Measurements from ENCODE around the gene ANXA4. TPM values are rescaled to one million over a fixed set of nuclear protein-coding genes. Genes with fewer than 3 reads are reported as not detected.
"Not testable (repeated sequence)": the region's sequence is repeated elsewhere in the genome, so short reads cannot be mapped to it uniquely, and the experiment has no call there.

ANXA4 gene
- total RNA-seq, 1 experiment from 2014 or later: 18.2 TPM

GRCh38 chr2:69731147-69731970 is 10.6 kb upstream of the ANXA4 start:
- Histone ChIP-seq H3K27me3 (replicated peaks) (no peaks in the 10 kb centered on the region), H3K27ac (no peak overlapping the region)
- DNase-seq (ENCODE audit: low read depth in 1 of 2, low spot score in 2 of 2): no peak

GRCh38 chr2:69733342-69734034 is 8.4 kb upstream of the ANXA4 start:
- H3K27me3 ChIP-seq (replicated peaks): no peaks in the 10 kb centered on the region
- no peak overlapping the region for H3K4me3 ChIP-seq
- H3K9me3 ChIP-seq (replicated peaks): no peaks in the 10 kb centered on the region
- H3K27ac ChIP-seq: no peak overlapping the region
- DNase-seq (ENCODE audit: low read depth in 1 of 2, low spot score in 2 of 2): no peak
- no peaks in the 10 kb centered on the region for H3K4me1 ChIP-seq (replicated peaks)
- no peaks in the 10 kb centered on the region for H3K36me3 ChIP-seq

More at GRCh38 chr2:69731147-69731970, 10.6 kb upstream of the ANXA4 start:
- Histone ChIP-seq H3K36me3 (no peaks in the 10 kb centered on the region), H3K4me3 (no peak overlapping the region), H3K4me1 (replicated peaks) (no peaks in the 10 kb centered on the region), H3K9me3 (replicated peaks) (no peaks in the 10 kb centered on the region)

DNA sequence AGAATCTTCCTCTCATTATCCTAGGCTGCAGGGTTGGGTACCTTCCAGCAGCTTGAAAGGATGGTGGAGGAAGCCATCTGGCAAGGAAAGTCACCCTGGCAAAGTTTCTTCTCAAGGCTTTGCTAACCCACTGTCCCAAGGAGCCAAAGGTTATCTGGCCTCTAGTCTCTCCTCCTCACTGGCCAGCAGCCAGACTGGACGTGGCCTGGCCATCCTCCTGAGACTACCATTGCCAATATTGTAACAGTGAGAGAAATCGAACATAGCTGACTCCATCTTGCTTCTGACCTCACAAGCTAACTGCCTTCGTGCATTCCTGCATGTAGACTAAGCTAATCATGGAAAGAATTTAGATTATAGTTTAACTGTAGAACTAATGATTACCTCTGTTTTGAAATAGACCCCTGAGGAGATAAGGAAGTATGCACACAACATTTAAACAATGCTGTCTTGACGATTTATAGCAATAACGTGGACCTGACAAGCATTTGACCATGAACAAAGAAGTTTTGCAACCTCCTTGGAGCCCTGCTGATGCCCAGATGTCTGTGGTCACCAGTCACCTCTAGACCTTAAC is 7.8 kb upstream of the ANXA4 start:
- DNase-seq (ENCODE audit: low read depth in 1 of 2, low spot score in 2 of 2): no peak
- no peaks in the 10 kb centered on the region for H3K36me3 ChIP-seq
- H3K27ac ChIP-seq: no peak overlapping the region

DNA sequence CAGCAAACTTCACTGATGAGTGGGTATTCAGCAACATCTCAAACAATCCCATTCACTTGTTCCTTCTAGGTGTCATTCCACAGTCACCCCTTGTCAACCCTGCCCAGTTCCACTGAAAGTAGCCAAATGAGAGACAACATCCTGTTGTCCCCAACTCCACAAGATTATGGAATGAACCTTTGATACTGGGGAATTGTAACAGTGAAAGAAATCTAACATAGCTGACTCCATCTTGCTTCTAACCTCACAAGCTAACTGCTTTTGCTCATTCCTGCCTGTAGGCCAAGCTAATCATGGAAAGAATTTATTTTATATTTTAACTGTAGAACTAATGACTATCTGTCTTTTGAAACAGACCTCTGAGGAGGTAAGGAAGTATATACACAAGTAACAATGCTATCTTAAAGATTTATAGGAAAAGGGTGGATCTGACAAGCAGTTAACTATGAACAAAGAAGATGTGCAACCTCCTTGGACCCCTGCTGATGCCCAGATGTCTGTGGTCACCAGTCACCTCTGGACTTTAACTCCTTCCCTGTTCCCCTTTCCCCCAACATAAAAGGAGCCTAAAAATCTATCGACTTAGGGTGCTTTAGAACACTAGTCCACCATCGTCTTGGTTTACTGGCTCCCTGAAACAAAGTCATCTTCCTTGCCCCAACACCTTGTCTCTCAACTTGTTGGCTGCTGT is 6.9 kb upstream of the ANXA4 start:
- Histone ChIP-seq H3K27me3 (replicated peaks) (no peaks in the 10 kb centered on the region), H3K4me1 (replicated peaks) (no peaks in the 10 kb centered on the region), H3K4me3 (no peak overlapping the region), H3K27ac (no peak overlapping the region), H3K36me3 (no peaks in the 10 kb centered on the region), H3K9me3 (replicated peaks) (no peaks in the 10 kb centered on the region)
- DNase-seq (ENCODE audit: low read depth in 1 of 2, low spot score in 2 of 2): no peak

More for the DNA sequence above, 7.8 kb upstream of the ANXA4 start:
- no peaks in the 10 kb centered on the region for H3K9me3 ChIP-seq (replicated peaks)
- H3K4me3 ChIP-seq: no peak overlapping the region
- no peaks in the 10 kb centered on the region for H3K27me3 ChIP-seq (replicated peaks)
- H3K4me1 ChIP-seq (replicated peaks): no peaks in the 10 kb centered on the region

GRCh38 chr2:69735686-69736085 is 6.2 kb upstream of the ANXA4 start:
- no peaks in the 10 kb centered on the region for H3K9me3 ChIP-seq (replicated peaks)
- no peak for DNase-seq (ENCODE audit: low read depth in 1 of 2, low spot score in 2 of 2)
- no peaks in the 10 kb centered on the region for H3K27me3 ChIP-seq (replicated peaks)
- H3K36me3 ChIP-seq: no peaks in the 10 kb centered on the region
- H3K4me3 ChIP-seq: no peak overlapping the region
- no peak overlapping the region for H3K27ac ChIP-seq
- H3K4me1 ChIP-seq (replicated peaks): no peaks in the 10 kb centered on the region

GRCh38 chr2:69738149-69738548 is 3.8 kb upstream of the ANXA4 start:
- not testable (repeated sequence) for H3K4me1 ChIP-seq (replicated peaks); DNase-seq (ENCODE audit: low read depth in 1 of 2, low spot score in 2 of 2); H3K27ac ChIP-seq; H3K9me3 ChIP-seq (replicated peaks); H3K36me3 ChIP-seq; H3K27me3 ChIP-seq (replicated peaks); H3K4me3 ChIP-seq

GRCh38 chr2:69740502-69740951 is 1.4 kb upstream of the ANXA4 start:
- no peak overlapping the region for H3K27ac ChIP-seq
- H3K4me3 ChIP-seq: peak overlapping the region; percentile 70
- H3K4me1 ChIP-seq (replicated peaks): peaks cover 5% of the 10 kb centered on the region
- no peaks in the 10 kb centered on the region for H3K9me3 ChIP-seq (replicated peaks)
- peak in 1 of 2 experiments; percentile 26 for DNase-seq (ENCODE audit: low read depth in 1 of 2, low spot score in 2 of 2)
- no peaks in the 10 kb centered on the region for H3K36me3 ChIP-seq
- H3K27me3 ChIP-seq (replicated peaks): no peaks in the 10 kb centered on the region

GRCh38 chr2:69741229-69741574 is 732 bp upstream of the ANXA4 start:
- DNase-seq (ENCODE audit: low read depth in 1 of 2, low spot score in 2 of 2): peak; percentile 74 to 78
- H3K36me3 ChIP-seq: no peaks in the 10 kb centered on the region
- H3K4me3 ChIP-seq: peak overlapping the region; percentile 70
- H3K27ac ChIP-seq: peak overlapping the region; percentile 71
- H3K27me3 ChIP-seq (replicated peaks): no peaks in the 10 kb centered on the region
- peaks cover 5% of the 10 kb centered on the region for H3K4me1 ChIP-seq (replicated peaks)
- H3K9me3 ChIP-seq (replicated peaks): no peaks in the 10 kb centered on the region

GRCh38 chr2:69742322-69742952 is 503 bp downstream of the ANXA4 start:
- Histone ChIP-seq H3K9me3 (replicated peaks) (no peaks in the 10 kb centered on the region), H3K4me3 (peak overlapping the region; percentile 70), H3K36me3 (no peaks in the 10 kb centered on the region), H3K4me1 (replicated peaks) (peaks cover 5% of the 10 kb centered on the region), H3K27me3 (replicated peaks) (no peaks in the 10 kb centered on the region), H3K27ac (peak overlapping the region; percentile 71; the same call in 1 of the 2 replicates)
- DNase-seq (ENCODE audit: low read depth in 1 of 2, low spot score in 2 of 2): peak in 1 of 2 experiments; percentile 11

DNA sequence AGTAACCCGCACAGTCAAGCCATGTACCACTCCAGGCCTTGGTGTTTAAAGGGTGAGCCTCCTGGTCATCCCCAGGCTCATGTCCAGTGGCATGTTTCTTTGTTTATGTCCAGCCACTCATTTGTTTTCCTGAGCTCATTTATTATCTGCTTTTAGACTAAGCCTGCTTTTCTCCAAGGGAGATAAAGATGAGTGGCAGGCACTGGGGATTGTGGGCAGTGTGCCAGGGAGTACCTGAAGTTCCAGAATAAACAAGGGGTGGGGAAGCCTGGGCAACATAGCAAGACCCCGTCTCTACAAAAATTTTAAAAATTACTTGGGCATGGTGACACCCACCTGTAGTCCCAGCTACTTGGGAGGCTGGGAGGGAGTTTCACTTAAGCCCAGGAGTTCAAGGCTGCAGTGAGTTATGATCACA is 1.9 kb downstream of the ANXA4 start:
- Histone ChIP-seq H3K9me3 (replicated peaks) (no peaks in the 10 kb centered on the region), H3K4me1 (replicated peaks) (peaks cover 5% of the 10 kb centered on the region), H3K36me3 (no peaks in the 10 kb centered on the region), H3K27me3 (replicated peaks) (no peaks in the 10 kb centered on the region), H3K4me3 (no peak overlapping the region), H3K27ac (no peak overlapping the region)
- DNase-seq (ENCODE audit: low read depth in 1 of 2, low spot score in 2 of 2): no peak

DNA sequence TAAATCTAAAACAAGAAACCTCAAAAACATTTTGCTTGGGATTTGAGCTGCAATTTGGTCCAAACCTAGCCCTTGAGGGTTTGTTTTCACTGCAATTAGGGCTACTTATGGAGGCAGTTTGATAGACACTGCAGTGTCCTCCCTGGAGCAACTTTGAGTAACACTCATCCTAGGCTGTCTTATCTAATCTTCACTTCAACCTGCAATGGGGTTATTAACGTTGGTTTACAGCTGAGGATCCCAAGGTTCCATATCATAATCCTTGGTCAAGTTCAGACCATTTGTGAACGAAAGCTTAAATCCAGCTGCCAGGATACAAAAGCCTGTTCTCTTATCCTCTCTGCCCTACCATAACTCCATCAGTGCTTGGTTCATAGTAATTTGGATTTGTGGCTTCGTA is 2.5 kb downstream of the ANXA4 start:
- Histone ChIP-seq H3K27ac (no peak overlapping the region), H3K4me3 (no peak overlapping the region), H3K9me3 (replicated peaks) (no peaks in the 10 kb centered on the region), H3K27me3 (replicated peaks) (no peaks in the 10 kb centered on the region), H3K36me3 (no peaks in the 10 kb centered on the region), H3K4me1 (replicated peaks) (peaks cover 5% of the 10 kb centered on the region)
- no peak for DNase-seq (ENCODE audit: low read depth in 1 of 2, low spot score in 2 of 2)

DNA sequence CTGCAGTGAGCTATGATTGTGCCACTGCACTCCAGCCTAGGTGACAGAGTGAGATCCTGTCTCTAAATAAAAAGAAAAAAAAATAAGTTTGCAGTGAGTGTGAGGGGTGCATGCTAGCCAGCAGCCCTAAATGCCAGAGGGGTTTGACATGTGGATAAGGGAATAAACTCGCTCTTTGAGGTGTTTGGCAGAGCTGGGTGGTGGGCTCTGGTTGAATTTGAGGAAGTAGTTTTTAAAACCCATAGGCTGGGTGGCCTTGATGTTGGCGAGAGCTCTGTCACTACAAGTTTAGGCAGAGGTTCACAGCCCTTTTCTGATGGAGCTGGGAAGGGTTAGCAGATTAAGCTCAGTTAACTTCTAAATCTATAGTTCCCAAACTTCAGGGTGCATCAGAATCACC is 3.1 kb downstream of the ANXA4 start:
- no peak overlapping the region for H3K27ac ChIP-seq
- H3K9me3 ChIP-seq (replicated peaks): no peaks in the 10 kb centered on the region
- no peaks in the 10 kb centered on the region for H3K36me3 ChIP-seq
- no peak overlapping the region for H3K4me3 ChIP-seq
- DNase-seq (ENCODE audit: low read depth in 1 of 2, low spot score in 2 of 2): no peak
- H3K4me1 ChIP-seq (replicated peaks): peaks cover 5% of the 10 kb centered on the region
- no peaks in the 10 kb centered on the region for H3K27me3 ChIP-seq (replicated peaks)

DNA sequence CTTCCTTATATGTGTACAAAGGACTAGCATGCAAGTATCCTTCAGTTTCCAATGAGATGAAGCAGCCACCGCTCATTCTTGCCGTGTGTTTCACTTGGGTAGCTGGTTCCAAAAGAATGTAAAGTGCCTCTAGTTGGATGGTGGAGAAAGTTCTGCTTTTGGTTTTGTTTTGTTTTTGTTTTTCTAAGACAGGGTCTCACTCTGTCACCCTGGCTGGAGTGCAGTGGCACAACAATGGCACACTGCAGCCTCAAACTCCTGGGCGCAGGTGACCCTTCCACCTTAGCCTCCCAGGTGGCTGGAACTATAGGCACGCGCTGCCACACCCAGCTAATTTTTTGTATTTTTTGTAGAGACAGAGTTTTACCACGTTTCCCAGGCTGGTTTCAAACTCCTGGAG is 8.3 kb downstream of the ANXA4 start:
- Histone ChIP-seq H3K27me3 (replicated peaks) (no peaks in the 10 kb centered on the region), H3K9me3 (replicated peaks) (no peaks in the 10 kb centered on the region)

More for the DNA sequence above, 8.3 kb downstream of the ANXA4 start:
- no peaks in the 10 kb centered on the region; the same call in 1 of the 2 replicates for H3K36me3 ChIP-seq
- H3K4me1 ChIP-seq (replicated peaks): peaks cover 8% of the 10 kb centered on the region
- no peak for DNase-seq (ENCODE audit: low read depth in 1 of 2, low spot score in 2 of 2)
- H3K27ac ChIP-seq: no peak overlapping the region
- H3K4me3 ChIP-seq: no peak overlapping the region
